Measurements from ENCODE around the gene APP.

APP gene

DNA sequence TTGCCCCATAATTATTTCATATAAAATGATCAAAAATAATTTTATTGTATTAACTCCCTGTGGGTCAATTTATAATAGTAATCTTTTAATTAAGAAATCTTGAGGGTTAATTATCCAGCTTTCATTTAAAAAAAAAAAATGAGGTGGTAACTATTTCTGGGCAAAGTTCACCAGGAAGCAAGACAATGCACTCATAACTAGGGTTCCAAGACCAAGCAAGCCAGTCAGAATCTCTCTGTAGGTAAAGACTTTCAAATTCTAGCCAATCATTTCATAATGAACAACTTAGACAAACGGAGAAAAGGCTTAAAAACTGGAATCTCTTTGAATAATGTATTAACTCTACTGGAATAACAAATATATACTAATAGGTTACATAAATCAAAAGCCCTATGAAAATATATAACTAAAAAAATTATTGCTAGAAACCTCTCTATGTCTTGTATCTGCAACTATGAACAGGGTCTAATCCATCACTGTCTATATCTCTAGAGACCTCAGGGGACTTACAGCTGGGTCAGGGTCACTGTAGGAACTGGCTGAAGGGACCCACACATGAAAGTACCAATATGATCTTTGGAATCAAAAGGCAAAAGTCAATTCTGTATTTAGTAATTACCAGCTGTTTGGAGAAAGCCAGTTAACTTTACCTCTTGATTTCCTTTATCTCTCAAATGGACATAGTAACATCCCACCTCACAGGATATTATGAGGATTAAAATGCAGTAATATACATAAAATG, 43.3 kb downstream of the APP start:
- no peak for DNase-seq (ENCODE audit: low read depth)

DNA sequence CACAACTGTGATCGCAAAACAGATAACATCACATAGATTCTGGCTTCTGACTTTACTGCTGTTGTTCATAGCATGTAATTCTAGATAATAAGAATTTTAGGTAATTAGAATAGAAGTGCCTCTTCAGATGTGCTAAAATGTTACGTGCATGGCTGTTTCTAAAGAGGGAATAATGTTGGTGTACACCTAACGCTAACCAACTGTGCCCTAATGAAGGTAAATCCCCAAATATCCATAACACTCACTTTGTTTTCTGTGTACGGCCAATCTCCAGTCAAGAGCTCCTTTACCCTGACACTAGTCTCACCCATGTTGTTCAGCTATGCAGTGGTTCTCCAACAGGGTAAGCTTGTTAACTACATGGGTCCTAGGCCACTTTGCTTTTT, 44.4 kb downstream of the APP start:
- no peak for DNase-seq (ENCODE audit: low read depth)

GRCh38 chr21:26125433-26126167, 45.0 kb downstream of the APP start:
- DNase-seq (ENCODE audit: low read depth) = no peak

GRCh38 chr21:26124896-26125295, 45.7 kb downstream of the APP start:
- no peak for DNase-seq (ENCODE audit: low read depth)

DNA sequence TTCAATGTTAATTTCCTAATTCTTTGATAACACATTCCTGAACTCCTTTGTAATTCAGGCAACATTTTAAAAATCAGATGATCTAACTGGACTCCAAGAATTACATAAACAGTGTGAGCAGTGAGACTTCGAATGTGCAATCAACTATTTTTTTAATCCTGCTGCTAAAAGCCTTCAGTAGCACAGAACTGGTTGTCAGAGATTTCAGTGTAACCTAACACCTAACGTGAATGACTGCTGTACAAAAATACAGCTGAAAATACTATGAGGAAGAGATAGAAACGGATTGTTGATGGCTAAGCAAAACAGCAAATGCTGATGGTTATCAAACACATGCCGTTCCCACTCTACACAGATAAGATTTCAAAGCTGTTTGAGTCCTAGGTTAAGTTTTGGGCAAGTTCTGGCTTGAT, 46.1 kb downstream of the APP start:
- no peak for DNase-seq (ENCODE audit: low read depth)

DNA sequence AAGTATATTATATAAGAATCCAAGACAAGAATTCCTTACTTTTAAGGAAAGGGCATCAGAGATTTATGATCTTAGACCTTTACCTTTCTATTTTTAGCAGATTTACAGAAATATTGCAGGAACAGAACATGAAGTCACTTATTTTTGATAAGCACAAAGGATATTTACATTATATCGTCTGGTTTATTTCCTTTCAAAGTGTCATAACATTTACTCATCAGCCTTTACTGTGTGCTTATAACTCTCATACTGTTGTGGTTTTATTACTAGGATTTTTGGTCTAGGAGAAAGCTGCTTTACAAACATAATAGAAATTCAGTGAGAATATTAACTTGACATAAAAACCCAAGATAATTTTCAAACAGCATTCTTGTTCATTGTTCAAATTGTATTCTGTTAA, 47.6 kb downstream of the APP start:
- DNase-seq (ENCODE audit: low read depth) = no peak

DNA sequence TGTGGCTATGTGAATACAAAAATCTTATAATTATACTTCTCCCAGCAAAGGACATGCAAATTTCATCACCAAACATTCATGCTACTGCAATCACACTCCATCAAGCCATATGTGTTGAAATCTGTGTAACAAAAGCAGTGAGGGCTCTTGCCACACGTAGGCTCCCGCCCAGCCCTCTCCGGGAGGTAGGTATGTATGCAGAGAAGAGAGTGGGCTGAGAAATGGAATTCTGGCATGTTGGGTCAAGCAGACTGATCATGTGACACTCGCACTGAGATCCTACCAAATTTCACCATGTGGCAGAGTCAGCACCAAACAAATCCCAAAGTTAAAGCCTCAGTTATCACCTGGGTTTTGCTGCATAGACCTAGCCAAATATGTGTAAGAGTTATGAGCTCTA, 49.7 kb downstream of the APP start:
- no peak for DNase-seq (ENCODE audit: low read depth)

DNA sequence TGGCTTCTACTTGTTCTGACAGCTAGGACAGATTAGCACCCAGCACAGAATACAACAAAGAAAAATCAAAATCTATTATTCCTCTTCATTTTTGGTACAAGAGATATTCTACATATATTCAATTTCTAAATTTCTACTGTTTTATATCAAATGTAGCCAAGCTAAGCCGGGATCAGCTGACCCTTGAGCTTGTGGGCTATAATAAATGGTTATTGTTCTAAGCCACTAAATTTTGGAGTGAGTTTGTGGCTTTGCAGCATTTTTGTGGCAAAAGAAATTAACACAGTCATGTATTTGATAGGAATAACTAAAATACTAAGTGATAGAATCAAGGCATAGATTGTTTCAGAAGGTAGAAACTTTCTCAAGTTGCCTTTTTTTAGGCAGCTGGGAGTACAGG, 50.7 kb downstream of the APP start:
- DNase-seq (ENCODE audit: low read depth) = no peak

- DNase-seq (ENCODE audit: low read depth) = no peak
Observed at GRCh38 chr21:26118938-26119540, 51.5 kb downstream of the APP start.

GRCh38 chr21:26117972-26118367, 52.6 kb downstream of the APP start:
- no peak for DNase-seq (ENCODE audit: low read depth)

GRCh38 chr21:26117324-26117971, 53.1 kb downstream of the APP start:
- DNase-seq (ENCODE audit: low read depth) = no peak

GRCh38 chr21:26116456-26117011, 54.0 kb downstream of the APP start:
- no peak for DNase-seq (ENCODE audit: low read depth)

- DNase-seq (ENCODE audit: low read depth) = no peak
Observed at GRCh38 chr21:26115899-26116298, 54.7 kb downstream of the APP start.

- no peak for DNase-seq (ENCODE audit: low read depth)
Observed at GRCh38 chr21:26115305-26115704, 55.3 kb downstream of the APP start.

- DNase-seq (ENCODE audit: low read depth) = no peak
Observed at GRCh38 chr21:26112975-26113374, 57.6 kb downstream of the APP start.

GRCh38 chr21:26112127-26112742, 58.3 kb downstream of the APP start:
- DNase-seq (ENCODE audit: low read depth) = no peak

GRCh38 chr21:26110715-26111114, 59.9 kb downstream of the APP start:
- no peak for DNase-seq (ENCODE audit: low read depth)

DNA sequence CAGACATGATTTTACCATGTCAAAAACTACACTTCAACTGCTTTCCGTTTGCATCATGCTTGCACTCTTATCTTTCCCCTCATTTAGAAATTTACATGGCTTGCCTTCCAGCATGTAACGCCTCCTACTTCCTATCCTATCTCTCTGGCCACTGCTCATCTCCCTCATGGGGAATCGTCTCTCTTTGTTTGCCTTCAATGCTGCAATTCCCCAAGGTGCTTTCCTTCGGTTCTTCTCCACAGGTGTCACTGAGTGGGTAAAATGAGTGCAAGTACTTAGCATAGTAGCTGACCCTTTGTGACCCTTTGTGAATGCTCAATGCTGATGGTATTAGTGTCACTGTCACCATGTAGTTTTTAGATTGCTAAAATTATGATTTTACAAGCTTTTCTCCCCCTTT, 63.1 kb downstream of the APP start:
- DNase-seq (ENCODE audit: low read depth) = no peak

DNA sequence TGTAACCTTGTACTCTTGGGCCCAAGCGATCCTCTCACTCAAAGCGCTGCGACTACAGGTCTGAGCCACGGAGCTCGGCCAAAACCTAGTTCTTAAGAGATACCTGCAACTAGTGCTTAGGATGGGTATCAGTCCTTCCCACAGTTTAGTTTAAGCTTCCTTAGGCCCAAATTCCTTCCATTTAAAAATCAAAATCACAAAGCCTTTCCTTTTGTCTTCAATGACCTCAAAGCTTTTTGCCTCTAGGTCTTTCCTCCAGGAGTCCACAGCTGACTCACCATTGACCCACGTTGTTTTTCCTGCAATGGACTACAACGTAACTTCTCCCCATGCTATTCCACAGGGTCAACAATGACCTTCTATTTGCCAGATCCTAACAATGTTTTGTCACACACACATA, 64.0 kb downstream of the APP start:
- no peak for DNase-seq (ENCODE audit: low read depth)

GRCh38 chr21:26105819-26106218, 64.8 kb downstream of the APP start:
- DNase-seq (ENCODE audit: low read depth) = no peak

- no peak for DNase-seq (ENCODE audit: low read depth)
Observed at GRCh38 chr21:26100573-26100972, 70.0 kb downstream of the APP start.

DNA sequence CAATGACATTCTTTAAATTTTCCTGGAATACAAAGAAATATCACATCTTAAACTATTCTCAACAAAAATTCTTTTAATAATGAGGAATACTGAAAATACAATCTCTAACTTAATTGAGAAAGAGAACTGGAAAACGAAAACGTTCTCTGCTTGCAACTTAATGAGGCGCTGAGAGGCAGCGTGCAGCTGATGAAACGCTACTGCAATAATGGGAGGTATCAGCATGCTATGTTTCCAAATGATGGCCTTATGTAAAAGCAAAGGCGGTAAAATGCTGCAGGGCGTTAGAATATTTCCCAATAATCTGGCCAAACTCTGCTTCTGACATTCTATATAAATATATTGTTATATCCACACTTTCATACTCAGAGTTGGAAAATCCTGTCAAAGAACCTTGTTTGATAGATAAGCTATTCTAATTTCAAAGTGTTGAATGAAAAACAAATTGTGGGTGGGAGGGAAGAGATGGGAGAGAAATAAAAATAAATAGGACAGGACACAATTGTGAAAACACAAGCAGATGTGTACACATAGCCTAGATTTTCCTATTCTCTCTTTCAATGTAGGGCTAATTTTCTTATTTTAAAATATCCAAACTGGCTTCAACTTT, 70.9 kb downstream of the APP start:
- no peak for DNase-seq (ENCODE audit: low read depth)
